GM10248 (cell line): ENCODE data around the gene RGL3.

Source experiments
- CTCF ChIA-PET: fragments of 300-600 bp; sonication (Branson Sonifier 250); formaldehyde crosslinking; extraction: SDS; loops from one replicate; lab custom pipeline; 2021; ENCODE audit warnings: antibody characterized with exemption; lab: Yijun Ruan, JAX
- POLR2A ChIA-PET: fragments of 350-650 bp; sonication (Branson Sonifier 250); formaldehyde crosslinking; extraction: SDS; loops from one replicate; lab custom pipeline; 2020; ENCODE audit warnings: antibody characterized with exemption; lab: Yijun Ruan, JAX
- DNase-seq: peaks from one replicate; pipeline ENCODE4 v3.0.0; 2012; ENCODE audit errors: extremely low spot score
- TF ChIP-seq, protein P1 (sequence below): IDR thresholded peaks from 2 replicates; pipeline ENCODE4 v1.5.1; 2012; ENCODE audit warnings: mild to moderate bottlenecking, low read depth; ENCODE audit errors: extremely low read depth, missing control alignments, control extremely low read depth

The RGL3 gene

DNA sequence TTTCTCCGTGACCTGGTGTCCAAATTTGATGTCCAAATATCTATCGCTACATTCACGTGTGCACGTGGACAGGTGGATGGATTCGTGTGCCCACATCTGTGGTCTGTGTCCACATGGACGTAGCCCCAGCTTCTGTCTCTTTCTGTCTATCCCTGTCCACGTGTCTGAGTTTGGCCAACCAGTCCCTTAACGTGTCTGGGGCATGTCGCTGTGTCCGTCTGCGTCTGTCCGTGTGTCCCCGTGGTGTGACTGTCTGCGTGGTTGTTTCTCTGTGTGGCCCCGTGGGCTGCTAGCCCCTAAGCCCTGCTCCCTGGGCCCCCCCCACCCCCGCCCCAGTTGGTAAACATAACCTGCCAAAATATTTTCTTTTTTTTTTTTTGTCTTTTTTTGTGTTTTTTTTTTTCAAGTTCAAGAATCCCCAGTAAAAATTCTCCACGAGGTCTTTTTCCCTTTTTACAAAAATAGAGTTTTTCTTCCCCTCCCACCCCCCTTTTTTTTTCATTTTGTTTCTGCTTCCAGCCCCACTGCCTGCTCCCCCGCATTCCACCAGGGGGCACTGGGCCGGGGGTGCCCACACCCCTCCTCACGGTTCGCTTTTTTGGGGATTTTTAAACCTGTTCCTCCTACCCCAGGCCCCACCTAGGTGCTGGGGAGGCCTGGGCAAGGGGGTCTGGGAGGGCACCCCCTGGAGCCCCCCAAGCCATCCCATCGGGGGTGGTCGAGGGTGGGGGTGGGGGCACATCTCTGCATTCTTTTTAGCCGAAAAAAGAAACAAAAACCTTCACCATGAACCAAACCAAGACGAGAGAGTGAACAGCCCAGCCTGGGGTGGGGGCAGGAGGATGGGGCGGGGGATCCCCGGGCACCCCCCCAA, 34.6 kb upstream of the RGL3 start:
- DNase-seq, result peak; percentile 60
- ChIA-PET POLR2A (no interaction called here), CTCF (interaction anchor here (2.2 kb wide), 1 partner anchor 29 kb away, joined by 13 read pairs; no protein-coding TSS in a partner anchor)
- TF ChIP-seq, protein P1, sequence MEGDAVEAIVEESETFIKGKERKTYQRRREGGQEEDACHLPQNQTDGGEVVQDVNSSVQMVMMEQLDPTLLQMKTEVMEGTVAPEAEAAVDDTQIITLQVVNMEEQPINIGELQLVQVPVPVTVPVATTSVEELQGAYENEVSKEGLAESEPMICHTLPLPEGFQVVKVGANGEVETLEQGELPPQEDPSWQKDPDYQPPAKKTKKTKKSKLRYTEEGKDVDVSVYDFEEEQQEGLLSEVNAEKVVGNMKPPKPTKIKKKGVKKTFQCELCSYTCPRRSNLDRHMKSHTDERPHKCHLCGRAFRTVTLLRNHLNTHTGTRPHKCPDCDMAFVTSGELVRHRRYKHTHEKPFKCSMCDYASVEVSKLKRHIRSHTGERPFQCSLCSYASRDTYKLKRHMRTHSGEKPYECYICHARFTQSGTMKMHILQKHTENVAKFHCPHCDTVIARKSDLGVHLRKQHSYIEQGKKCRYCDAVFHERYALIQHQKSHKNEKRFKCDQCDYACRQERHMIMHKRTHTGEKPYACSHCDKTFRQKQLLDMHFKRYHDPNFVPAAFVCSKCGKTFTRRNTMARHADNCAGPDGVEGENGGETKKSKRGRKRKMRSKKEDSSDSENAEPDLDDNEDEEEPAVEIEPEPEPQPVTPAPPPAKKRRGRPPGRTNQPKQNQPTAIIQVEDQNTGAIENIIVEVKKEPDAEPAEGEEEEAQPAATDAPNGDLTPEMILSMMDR, result peak; percentile 50

DNA sequence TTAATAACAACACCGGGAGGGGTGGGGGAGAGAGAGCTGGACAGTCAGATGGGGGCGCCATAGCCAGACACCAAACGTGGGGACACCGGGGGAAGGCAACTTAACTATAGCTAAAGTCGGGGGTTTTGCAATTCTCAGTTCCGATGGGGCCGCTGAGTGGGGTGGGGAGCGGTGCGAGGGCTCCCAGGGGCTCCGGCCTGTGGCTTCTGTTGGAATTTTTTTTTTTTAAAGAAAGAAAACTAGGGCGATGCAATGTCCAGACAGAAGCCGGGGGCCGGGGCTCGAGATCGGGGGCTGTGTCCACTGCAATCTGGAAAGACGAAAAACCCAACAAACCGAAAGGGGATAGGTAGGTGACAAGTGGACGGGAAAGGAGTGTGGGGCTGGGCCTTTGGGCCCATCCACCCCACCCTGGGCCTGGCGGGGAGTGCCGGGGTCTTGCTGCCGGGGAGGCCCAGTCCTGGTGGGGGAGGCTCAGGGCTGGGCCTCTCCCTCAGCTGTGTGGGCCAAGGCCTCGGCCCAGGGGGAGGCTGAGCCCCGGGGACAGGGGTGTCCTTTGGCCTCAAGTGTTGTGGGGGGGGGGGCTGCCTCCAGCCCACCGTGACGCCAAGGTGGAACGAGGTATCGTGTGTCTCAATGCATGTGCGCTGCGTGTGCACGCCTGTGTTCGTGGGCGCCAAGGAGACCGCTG, 33.7 kb upstream of the RGL3 start:
- POLR2A ChIA-PET, result interaction anchor here (0.8 kb wide), 1 partner anchor 30 kb away, joined by 3 read pairs; no protein-coding TSS in a partner anchor

DNA sequence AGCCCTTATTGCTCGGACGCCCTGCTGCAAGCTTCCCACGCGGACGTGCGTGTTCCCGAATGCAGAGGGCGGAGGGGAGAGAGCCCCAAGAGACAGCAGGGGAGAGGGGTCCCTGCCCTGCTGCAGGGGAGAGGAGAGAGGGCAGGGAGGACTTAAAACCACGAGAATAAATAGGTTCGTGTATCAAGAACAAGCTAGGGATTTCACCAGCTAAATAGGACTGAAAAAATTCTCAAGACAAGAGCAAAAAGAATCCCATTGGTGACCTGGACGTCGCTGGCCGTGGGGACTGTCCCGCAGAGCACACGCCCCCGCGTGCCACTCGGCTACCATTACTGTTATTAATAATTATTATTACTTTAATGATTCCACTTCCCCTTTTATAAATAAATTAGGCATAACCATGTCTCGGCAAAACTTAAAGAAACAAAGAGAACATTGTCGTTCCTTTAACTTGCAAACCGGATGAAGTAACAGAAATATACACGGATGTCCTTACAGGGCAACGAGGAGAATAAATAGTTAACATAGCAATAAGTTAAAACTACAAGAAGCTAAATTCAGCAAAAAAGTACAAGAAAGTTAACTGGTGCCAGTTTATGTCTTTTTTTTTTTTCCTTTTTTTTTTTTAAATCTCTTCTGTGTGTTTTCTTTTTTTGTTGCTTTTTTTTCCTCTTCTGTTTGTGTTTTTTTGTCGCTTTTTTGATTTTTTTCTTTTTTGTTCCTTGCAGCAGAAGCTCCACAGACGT, 32.9 kb upstream of the RGL3 start:
- CTCF ChIA-PET, result interaction anchor here (0.8 to 2.2 kb wide), 9 partner anchors 9 to 177 kb away, joined by 3 to 13 read pairs (median 5); partner anchors contain the start of genes ODAD3 and PRKCSH
- POLR2A ChIA-PET, result interaction anchor here (0.6 to 0.8 kb wide), 2 partner anchors 30 to 69 kb away, joined by 3 to 5 read pairs; no protein-coding TSS in a partner anchor
- TF ChIP-seq, protein P1, result no peak
- peak; percentile 78 for DNase-seq

More for the DNA sequence above, 33.7 kb upstream of the RGL3 start:
- TF ChIP-seq, protein P1, result peak; percentile 19
- CTCF ChIA-PET, result interaction anchor here (0.9 to 2.2 kb wide), 6 partner anchors 9 to 159 kb away, joined by 4 to 13 read pairs (median 7); partner anchors contain the start of genes ODAD3 and PRKCSH
- DNase-seq, result no peak

DNA sequence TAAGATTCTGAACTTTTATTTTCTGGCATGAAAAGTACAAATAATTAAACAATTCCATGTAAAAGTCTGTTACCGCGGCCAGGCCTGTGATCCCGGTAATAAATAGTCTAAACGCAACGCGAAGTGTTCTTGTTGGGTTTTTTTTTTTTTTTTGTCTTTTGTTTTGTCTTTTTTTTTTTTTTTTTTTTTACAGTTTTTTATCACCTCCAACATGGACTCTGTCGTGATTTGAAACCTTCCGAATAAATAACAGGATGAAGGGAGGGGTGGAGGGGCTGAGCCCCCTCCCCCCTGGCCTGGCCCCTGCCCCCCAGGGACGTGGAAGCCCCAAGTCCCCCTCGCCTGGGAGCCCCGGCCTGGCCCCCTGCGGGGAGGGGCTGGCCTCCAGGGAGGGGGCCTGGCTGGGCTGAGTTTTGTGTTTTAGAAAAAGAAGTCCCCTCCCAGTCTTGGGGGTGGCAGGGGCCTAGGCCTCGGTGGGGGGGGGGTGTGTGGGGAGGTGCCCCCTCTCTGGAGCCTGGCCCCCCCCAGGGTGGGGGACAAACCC, 32.3 kb upstream of the RGL3 start:
- POLR2A ChIA-PET, result interaction anchor here (0.6 kb wide), 1 partner anchor 68 kb away, joined by 5 read pairs; no protein-coding TSS in a partner anchor
- CTCF ChIA-PET, result interaction anchor here (0.8 to 2.2 kb wide), 9 partner anchors 8 to 176 kb away, joined by 3 to 13 read pairs (median 5); partner anchors contain the start of genes ODAD3 and PRKCSH
- TF ChIP-seq, protein P1, result no peak
- no peak for DNase-seq

DNA sequence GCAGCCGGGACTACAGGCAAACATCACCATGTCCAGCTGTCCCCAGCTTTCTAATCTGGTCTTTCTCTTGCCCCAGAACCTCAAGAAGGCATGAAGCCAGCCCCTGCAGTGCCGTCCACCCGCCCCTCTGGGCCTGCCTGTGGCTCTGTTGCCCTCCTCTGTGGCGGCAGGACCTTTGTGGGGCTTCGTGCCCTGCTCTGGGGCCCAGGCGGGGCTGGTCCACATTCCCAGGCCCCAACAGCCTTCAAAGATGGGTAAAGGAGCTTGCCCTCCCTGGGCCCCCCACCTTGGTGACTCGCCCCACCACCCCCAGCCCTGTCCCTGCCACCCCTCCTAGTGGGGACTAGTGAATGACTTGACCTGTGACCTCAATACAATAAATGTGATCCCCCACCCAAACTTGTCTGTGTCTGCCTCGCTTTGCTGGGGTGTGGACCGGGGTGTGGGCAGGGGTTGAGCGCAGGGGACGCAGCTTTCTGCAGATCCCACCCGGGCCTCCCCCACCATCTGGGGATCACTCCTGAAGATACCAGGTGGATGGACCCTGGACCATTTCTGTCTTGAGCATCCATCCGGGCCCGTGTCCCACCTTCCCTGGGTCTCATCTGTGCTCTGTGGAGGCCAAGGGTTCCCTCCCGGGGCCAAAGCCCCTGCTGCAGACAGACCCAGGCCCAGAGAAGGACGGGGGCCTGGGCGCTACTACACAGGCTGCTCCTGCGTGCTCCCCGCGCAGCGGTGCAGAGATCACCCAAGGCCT, 31.6 kb upstream of the RGL3 start:
- CTCF ChIA-PET, result interaction anchor here (0.7 to 1.4 kb wide), 4 partner anchors 16 to 175 kb away, joined by 3 to 6 read pairs (median 3); partner anchors contain the start of gene ODAD3
- TF ChIP-seq, protein P1, result no peak
- DNase-seq, result peak; percentile 22
- POLR2A ChIA-PET, result no interaction called here
